ENCODE results near the gene NXPE2. TPM values are rescaled to one million over a fixed set of nuclear protein-coding genes. Genes with fewer than 3 reads are reported as not detected.
"Not testable (repeated sequence)": the region's sequence is repeated elsewhere in the genome, so short reads cannot be mapped to it uniquely, and the experiment has no call there.

NXPE2 gene
- total RNA-seq = not detected

GRCh38 chr11:114678125-114679036, at the start of gene NXPE2:
Gene NXPE2 (plus strand): TSS chr11:114678527. CDS start chr11:114678576, 49 bp downstream.
- DNase-seq (ENCODE audit: low spot score) (no peak), ATAC-seq (ENCODE audit: insufficient number of reproducible peaks, low FRiP score, low read depth) (no peak)
- no peak for TF ChIP-seq CTCF (IDR thresholded peaks at IDR 0.05)
- Histone ChIP-seq H3K27ac (no peak within 1 kb of the TSS), H3K4me3 (no peak within 1 kb of the TSS), H3K9me3 (no peaks in the 10 kb centered on the region), H3K27me3 (replicated peaks; ENCODE audit: insufficient read depth) (no peaks in the 10 kb centered on the region), H3K4me1 (ENCODE audit: control insufficient read depth in 1 of 2, low read depth in 2 of 2) (no peaks in the 10 kb centered on the region), H3K36me3 (no peaks in the 10 kb centered on the region)

GRCh38 chr11:114631445-114631965, 46.8 kb upstream of the NXPE2 start:
- H3K9me3 ChIP-seq; H3K27ac ChIP-seq; ATAC-seq (ENCODE audit: insufficient number of reproducible peaks, low FRiP score, low read depth); H3K36me3 ChIP-seq; H3K4me3 ChIP-seq; H3K27me3 ChIP-seq (replicated peaks; ENCODE audit: insufficient read depth); DNase-seq (ENCODE audit: low spot score); H3K4me1 ChIP-seq (ENCODE audit: control insufficient read depth in 1 of 2, low read depth in 2 of 2): not testable (repeated sequence)

DNA sequence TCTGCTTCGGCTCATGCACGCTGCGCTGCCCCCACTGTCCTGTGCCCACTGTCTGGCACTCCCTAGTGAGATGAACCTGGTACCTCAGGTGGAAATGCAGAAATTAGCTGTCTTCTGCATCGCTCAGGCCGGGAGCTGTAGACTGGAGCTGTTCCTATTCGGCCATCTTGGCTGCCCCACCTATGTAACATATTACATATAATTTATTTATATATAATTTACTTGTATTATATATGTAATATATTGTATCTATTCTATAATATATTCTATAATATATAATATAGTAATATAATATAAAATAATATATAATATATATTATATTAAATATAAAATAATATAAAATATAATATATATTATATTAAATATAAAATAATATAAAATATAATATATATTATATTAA, 38.9 kb upstream of the NXPE2 start:
- not testable (repeated sequence) for H3K36me3 ChIP-seq; ATAC-seq (ENCODE audit: insufficient number of reproducible peaks, low FRiP score, low read depth); H3K4me3 ChIP-seq; DNase-seq (ENCODE audit: low spot score); H3K4me1 ChIP-seq (ENCODE audit: control insufficient read depth in 1 of 2, low read depth in 2 of 2); H3K27me3 ChIP-seq (replicated peaks; ENCODE audit: insufficient read depth); H3K27ac ChIP-seq; H3K9me3 ChIP-seq

- TF ChIP-seq CTCF (IDR thresholded peaks at IDR 0.05) = no peak
- ATAC-seq (ENCODE audit: insufficient number of reproducible peaks, low FRiP score, low read depth) = no peak
These were observed 27.7 kb upstream of the NXPE2 start for GRCh38 chr11:114650661-114651060.

GRCh38 chr11:114651145-114651718, 27.1 kb upstream of the NXPE2 start:
- no peak for TF ChIP-seq CTCF (IDR thresholded peaks at IDR 0.05)
- ATAC-seq (ENCODE audit: insufficient number of reproducible peaks, low FRiP score, low read depth) (no peak), DNase-seq (ENCODE audit: low spot score) (no peak)
- Histone ChIP-seq H3K36me3 (no peaks in the 10 kb centered on the region), H3K4me3 (no peak overlapping the region), H3K27me3 (replicated peaks; ENCODE audit: insufficient read depth) (no peaks in the 10 kb centered on the region), H3K4me1 (ENCODE audit: control insufficient read depth in 1 of 2, low read depth in 2 of 2) (no peaks in the 10 kb centered on the region), H3K27ac (no peak overlapping the region), H3K9me3 (no peaks in the 10 kb centered on the region)

More at GRCh38 chr11:114650661-114651060, 27.7 kb upstream of the NXPE2 start:
- Histone ChIP-seq H3K36me3 (no peaks in the 10 kb centered on the region), H3K9me3 (no peaks in the 10 kb centered on the region), H3K4me3 (no peak overlapping the region), H3K27ac (no peak overlapping the region), H3K4me1 (ENCODE audit: control insufficient read depth in 1 of 2, low read depth in 2 of 2) (no peaks in the 10 kb centered on the region), H3K27me3 (replicated peaks; ENCODE audit: insufficient read depth) (no peaks in the 10 kb centered on the region)
- no peak for DNase-seq (ENCODE audit: low spot score)

DNA sequence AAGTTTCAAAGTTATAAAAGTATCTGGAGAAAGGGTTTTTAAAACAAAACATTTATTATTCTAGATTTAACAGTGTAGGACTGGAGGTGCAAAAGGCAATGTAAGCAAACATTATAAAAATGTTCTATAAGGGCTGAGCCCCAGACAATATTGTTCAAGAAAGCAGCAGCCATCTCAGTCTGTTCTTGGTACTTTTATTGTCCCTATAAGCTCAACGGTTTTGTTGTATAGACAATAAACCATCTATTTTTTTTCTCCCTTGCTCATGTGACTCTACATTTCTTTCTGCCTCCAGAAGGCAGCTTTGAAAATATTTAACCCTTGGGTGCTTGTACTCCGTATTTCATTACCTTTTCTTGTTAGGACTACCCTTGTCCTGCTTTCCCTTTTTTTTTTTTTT, 25.2 kb upstream of the NXPE2 start:
- no peak overlapping the region for H3K27ac ChIP-seq
- H3K36me3 ChIP-seq = no peaks in the 10 kb centered on the region
- no peaks in the 10 kb centered on the region for H3K27me3 ChIP-seq (replicated peaks; ENCODE audit: insufficient read depth)
- ATAC-seq (ENCODE audit: insufficient number of reproducible peaks, low FRiP score, low read depth) = no peak
- H3K4me1 ChIP-seq (ENCODE audit: control insufficient read depth in 1 of 2, low read depth in 2 of 2) = no peaks in the 10 kb centered on the region
- no peaks in the 10 kb centered on the region for H3K9me3 ChIP-seq
- no peak for DNase-seq (ENCODE audit: low spot score)
- no peak for TF ChIP-seq CTCF (IDR thresholded peaks at IDR 0.05)
- H3K4me3 ChIP-seq = no peak overlapping the region

Measured in thoracic aorta (tissue), 2 donors.